Body of pancreas (tissue), 4 donors: Measurements from ENCODE around the gene TRMT1. TPM values are rescaled to one million over a fixed set of nuclear protein-coding genes. Genes with fewer than 3 reads are reported as not detected.

Experiments
- ATAC-seq: fragments of 150-250 bp; one replicate; pipeline ENCODE4 v1.9.1; 2016
- DNase-seq, 4 donors: peaks; one replicate each; pipeline ENCODE4 v3.0.0-alpha.2; 2019
- H3K27ac ChIP-seq, 4 donors: fragments of 200-600 bp; sonication (generic); 1 replicate in 3 of 4; 2 replicates in 1 of 4; pipeline versions ENCODE4 v1.5.1 to v1.6.1; 2016 to 2019; ENCODE audit warnings: mild to moderate bottlenecking in 1 of 4, mixed read lengths in 1 of 4, moderate library complexity in 1 of 4
- H3K27me3 ChIP-seq, 2 donors: fragments of 200-600 bp; sonication (generic); one replicate each; pipeline ENCODE4 v1.6.0; 2016; ENCODE audit warnings: mild to moderate bottlenecking in 1 of 2
- H3K36me3 ChIP-seq, 2 donors: fragments of 200-600 bp; sonication (generic); replicated peaks in 1 of 2; 2 replicates each; pipeline ENCODE4 v1.5.1; 2016; ENCODE audit warnings: low read depth in 2 of 2; ENCODE audit not compliant: insufficient read depth in 1 of 2
- H3K4me1 ChIP-seq: fragments of 200-600 bp; sonication (generic); one replicate; pipeline ENCODE4 v1.6.0; 2016
- H3K4me3 ChIP-seq, 2 donors: fragments of 200-600 bp; sonication (generic); 1 replicate in 1 of 2; 2 replicates in 1 of 2; pipeline ENCODE4 v1.5.1; 2016 to 2019
- H3K9me3 ChIP-seq, 3 donors: fragments of 200-600 bp; sonication (generic); 1 replicate in 2 of 3; 2 replicates in 1 of 3; pipeline ENCODE4 v1.5.1; 2016
- POLR2A ChIP-seq, 3 donors: fragments of 450-650 bp; IDR thresholded peaks; one replicate each; pipeline ENCODE4 v1.6.1; 2016; ENCODE audit warnings: antibody characterized with exemption in 3 of 3, mild to moderate bottlenecking in 2 of 3
- WGBS, 2 donors: methylation state at CpG; one replicate each; pipeline ENCODE4 v1.1.5; 2017; 5-methylcytosine and 5-hydroxymethylcytosine counted together
- intact Hi-C: fragments of 100-400 bp; cut with DNase I; formaldehyde crosslinking; loops from one replicate; pipeline ENCODE4 v1.15.1; 2023
- total RNA-seq, 2 donors: library from RNA; depleted of rRNA; stranded (reverse); fragments of >200 nt; gene quantifications; one replicate each; pipeline ENCODE4 v1.1.0, GENCODE V29; 2016
- TF ChIP-seq, protein P1 (sequence below), 7 experiments: fragments of 450-650 bp in 4 of 7; fragments of 200-600 bp in 3 of 7; sonication (generic) in 3 of 7; IDR thresholded peaks; one replicate each; pipeline ENCODE4 v1.5.1; 2016 to 2019; ENCODE audit warnings: antibody characterized with exemption in 7 of 7

The TRMT1 gene
- total RNA-seq, 2 donors from 2014 or later = 21.5 to 36.3 TPM

DNA sequence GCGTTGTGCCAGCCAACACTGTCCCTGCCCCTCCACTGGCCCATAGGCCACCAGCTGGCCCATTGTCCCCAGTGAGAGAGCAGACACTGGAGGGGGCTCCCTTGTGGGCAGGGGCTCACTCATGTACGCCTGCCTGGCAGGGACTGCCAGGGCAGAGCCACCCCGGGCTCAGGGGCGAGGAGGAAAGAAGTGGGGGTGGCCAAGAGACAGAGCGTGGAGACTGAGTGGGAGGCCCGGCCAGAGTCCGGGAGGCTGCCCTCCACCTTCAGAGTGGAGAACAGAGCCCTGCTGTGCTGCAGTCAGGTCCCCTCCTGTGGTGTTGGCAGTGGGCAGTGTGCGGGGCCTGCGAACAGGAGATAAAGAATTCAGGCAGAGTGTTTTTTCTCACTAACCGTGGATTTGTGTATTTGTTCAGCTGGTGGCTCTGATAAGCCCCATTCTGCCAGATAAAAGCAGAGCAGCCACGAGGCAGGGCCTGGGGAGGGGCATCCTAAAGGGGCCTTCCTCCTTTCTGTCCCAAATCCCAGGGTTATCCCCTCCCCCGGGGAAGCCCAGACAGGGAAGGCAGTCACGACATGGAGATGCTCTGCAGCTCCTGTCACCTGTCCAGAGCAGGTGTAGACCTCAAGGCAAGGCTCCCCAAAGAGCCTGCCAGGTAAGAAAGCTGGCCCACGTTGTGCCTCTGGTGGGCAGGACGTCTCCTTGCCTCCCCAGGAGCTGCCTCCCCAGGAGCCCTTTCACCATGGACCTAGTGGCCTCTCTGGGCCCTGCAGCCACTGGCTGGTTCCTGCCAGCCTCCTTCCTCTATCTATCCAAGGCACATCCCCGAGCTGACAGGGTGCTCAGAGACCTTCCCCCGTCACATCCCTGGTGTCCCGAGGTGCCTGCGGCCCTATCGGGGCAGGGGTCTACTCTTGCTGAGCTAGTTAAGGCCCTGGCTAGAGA lies 46.9 kb downstream of the TRMT1 start:
- Histone ChIP-seq H3K4me1 (peaks cover 33% of the 10 kb centered on the region), H3K4me3 (no peak overlapping the region), H3K27me3 (no peaks in the 10 kb centered on the region), H3K36me3 (peaks cover 0 to 2% of the 10 kb centered on the region in 2 donors), H3K27ac (peak overlapping the region in 3 of 4 donors; percentile 2 to 36 (median 15)), H3K9me3 (no peaks in the 10 kb centered on the region)
- ATAC-seq (peak; percentile 22), DNase-seq (peak in 1 of 4 donors; percentile 25)
- no peak for TF ChIP-seq POLR2A (IDR thresholded peaks at IDR 0.05)
- TF ChIP-seq, protein P1, sequence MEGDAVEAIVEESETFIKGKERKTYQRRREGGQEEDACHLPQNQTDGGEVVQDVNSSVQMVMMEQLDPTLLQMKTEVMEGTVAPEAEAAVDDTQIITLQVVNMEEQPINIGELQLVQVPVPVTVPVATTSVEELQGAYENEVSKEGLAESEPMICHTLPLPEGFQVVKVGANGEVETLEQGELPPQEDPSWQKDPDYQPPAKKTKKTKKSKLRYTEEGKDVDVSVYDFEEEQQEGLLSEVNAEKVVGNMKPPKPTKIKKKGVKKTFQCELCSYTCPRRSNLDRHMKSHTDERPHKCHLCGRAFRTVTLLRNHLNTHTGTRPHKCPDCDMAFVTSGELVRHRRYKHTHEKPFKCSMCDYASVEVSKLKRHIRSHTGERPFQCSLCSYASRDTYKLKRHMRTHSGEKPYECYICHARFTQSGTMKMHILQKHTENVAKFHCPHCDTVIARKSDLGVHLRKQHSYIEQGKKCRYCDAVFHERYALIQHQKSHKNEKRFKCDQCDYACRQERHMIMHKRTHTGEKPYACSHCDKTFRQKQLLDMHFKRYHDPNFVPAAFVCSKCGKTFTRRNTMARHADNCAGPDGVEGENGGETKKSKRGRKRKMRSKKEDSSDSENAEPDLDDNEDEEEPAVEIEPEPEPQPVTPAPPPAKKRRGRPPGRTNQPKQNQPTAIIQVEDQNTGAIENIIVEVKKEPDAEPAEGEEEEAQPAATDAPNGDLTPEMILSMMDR (IDR thresholded peaks at IDR 0.05) = peak in 1 of 7 experiments; percentile 10
- 28 to 35% methylated on average over 16 to 19 of the region's 20 CpGs for WGBS, 2 donors
- intact Hi-C loops = no loop called here

DNA sequence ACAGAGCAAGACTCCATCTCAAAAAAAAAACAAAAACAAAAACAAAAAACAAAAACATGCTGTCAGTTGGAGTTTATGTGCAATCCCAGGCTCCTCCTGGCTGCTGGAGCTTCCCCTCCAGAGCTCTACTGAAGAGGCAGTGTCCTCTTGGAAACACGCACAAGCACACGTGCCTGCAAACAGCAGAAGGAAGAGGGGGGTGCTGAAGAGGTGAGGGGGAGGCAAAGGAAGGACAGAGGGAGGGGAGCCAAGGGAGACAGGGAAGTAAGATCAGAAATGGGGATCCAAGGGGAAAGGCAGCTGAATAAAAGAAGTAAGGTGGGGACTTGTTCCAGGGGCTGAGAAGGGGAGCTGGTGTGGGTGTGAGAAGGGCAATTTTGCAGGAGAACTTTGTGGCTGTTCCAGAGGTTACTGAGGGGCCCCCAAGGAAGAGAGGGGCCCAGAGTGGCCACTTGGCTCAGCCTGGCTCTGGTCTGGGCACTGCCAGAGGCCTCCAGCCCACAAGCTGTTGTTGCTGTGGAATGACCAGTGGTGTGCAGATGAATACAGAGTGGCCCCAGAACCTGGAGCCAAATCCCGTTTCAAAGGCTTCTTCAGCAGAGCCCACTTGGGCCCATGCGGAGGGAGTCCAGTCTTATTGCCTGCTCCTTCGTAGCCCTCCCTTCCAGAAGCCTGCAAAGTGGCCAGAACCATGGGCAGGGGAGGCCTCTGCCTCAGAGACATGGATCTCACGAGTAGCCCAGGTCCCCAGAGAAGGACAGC lies 48.3 kb downstream of the TRMT1 start:
- 22 to 68% methylated on average over 2 to 6 of the region's 6 CpGs for WGBS, 2 donors
- no peak for ATAC-seq
- intact Hi-C loops = no loop called here

DNA sequence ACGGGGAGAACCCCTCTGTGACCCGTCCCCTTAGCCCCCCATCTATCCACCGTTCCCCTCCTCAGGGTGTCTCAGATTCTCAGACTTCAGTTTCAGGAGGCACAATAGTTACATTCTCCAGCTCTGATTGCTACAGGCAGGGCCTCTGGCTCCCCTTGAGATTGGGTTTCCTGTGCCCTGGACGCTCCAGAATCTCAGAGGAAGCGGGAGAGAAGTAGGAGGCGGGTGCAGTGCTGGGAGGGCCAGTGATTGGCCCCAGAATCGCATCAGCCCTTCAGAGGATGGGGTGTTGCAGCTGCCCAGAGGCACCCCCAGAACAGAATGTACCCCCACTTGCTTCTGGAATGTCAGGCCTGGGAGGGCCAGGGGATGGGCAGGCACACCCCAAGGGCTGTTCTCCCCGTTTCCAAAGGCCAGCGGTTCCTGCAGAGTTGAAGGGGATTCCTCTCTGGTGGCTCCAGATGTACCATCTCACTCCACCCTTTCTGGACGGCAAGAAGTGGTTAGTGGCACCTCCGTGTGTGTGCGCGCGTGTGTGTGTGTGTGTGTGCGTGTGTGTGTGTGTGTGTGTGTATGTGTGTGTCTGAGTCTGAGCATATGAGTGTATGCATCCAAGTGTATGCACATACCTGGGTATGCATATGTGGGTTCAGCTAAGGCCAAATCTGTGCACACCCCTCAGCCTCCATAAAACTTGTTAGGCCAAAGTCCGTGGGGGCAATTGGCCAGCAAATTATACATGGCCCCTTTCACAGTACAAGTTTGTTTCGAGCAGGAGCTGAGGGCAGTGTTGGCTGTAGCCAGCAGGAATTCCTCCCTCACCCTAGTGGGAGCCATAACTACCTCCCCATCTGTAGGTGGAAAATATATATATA lies 49.4 kb downstream of the TRMT1 start:
- intact Hi-C loops = no loop called here
- no peaks in the 10 kb centered on the region for H3K36me3 ChIP-seq
- H3K4me1 ChIP-seq = peaks cover 33% of the 10 kb centered on the region

More for the DNA sequence above, 48.3 kb downstream of the TRMT1 start:
- H3K4me1 ChIP-seq = peaks cover 33% of the 10 kb centered on the region
- no peak for TF ChIP-seq POLR2A (IDR thresholded peaks at IDR 0.05)
- TF ChIP-seq, protein P1 (IDR thresholded peaks at IDR 0.05) = no peak
- DNase-seq = no peak
- H3K9me3 ChIP-seq = no peaks in the 10 kb centered on the region
- H3K36me3 ChIP-seq = no peaks in the 10 kb centered on the region
- no peak overlapping the region for H3K4me3 ChIP-seq
- H3K27me3 ChIP-seq = no peaks in the 10 kb centered on the region
- H3K27ac ChIP-seq = no peak overlapping the region

DNA sequence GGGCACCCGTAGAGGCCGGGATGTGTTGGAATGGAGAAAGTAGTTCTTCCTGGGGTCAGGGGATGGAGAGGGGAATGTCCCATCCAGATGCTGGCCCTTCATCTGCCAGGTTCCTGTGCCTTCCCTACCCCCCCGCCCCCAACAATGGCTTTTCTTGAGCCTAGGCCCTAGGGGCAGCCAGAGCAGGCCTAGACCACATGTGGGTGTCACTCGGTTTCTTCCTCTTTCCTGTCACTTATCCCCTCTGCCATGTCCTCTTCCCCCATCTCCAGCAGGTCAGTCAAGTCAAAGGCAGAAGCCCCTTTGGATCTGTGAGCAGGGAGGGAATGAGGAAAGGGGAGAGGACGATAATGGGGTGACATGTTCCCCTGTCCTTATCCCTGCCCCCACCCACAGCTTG lies 50.3 kb downstream of the TRMT1 start:
- intact Hi-C loops = no loop called here
- H3K4me1 ChIP-seq = peaks cover 37% of the 10 kb centered on the region
- WGBS, 2 donors = 79 to 91% methylated on average over 5 of the region's 5 CpGs
- H3K4me3 ChIP-seq = no peak overlapping the region
- no peaks in the 10 kb centered on the region for H3K27me3 ChIP-seq
- no peak overlapping the region for H3K27ac ChIP-seq
- no peaks in the 10 kb centered on the region for H3K36me3 ChIP-seq
- TF ChIP-seq, protein P1 (IDR thresholded peaks at IDR 0.05) = no peak
- TF ChIP-seq POLR2A (IDR thresholded peaks at IDR 0.05) = no peak
- ATAC-seq = no peak
- no peak for DNase-seq
- H3K9me3 ChIP-seq = no peaks in the 10 kb centered on the region

More for the DNA sequence above, 49.4 kb downstream of the TRMT1 start:
- Histone ChIP-seq H3K27ac (no peak overlapping the region), H3K27me3 (no peaks in the 10 kb centered on the region), H3K4me3 (no peak overlapping the region), H3K9me3 (no peaks in the 10 kb centered on the region)
- no peak for DNase-seq
- 81 to 88% methylated on average over 13 to 17 of the region's 17 CpGs for WGBS, 2 donors
- TF ChIP-seq, protein P1 (IDR thresholded peaks at IDR 0.05) = no peak
- TF ChIP-seq POLR2A (IDR thresholded peaks at IDR 0.05) = no peak
- ATAC-seq = no peak
